HepG2 (cell line): ENCODE measurements around the gene EPB41. TPM values are rescaled to one million over a fixed set of nuclear protein-coding genes. Genes with fewer than 3 reads are reported as not detected.

Source experiments
- ATAC-seq: fragments of 200-7000 bp; cut with Tn5 transposase; 3 replicates; pipeline ENCODE4 v1.9.1; 2020; ENCODE audit warnings: mild to moderate bottlenecking, moderate library complexity
- BruUV-seq: library from RNA; stranded (reverse); fragments of 400-500 nt; replicated peaks from 2 replicates; lab custom pipeline; 2021; lab: Mats Ljungman, UMichigan
- CTCF ChIA-PET: fragments of 300-600 bp; formaldehyde crosslinking; extraction: SDS; loops from one replicate; lab custom pipeline; 2021; ENCODE audit warnings: low total read pairs, inconsistent platforms, low intra/inter-chr PET ratio; lab: Yijun Ruan, JAX
- POLR2A ChIA-PET: fragments of 350-600 bp; sonication (Branson Sonifier 250); formaldehyde crosslinking; loops from one replicate; lab custom pipeline; 2020; ENCODE audit warnings: antibody characterized with exemption, inconsistent platforms; lab: Yijun Ruan, JAX
- DNase-seq: peaks from one replicate; pipeline ENCODE4 v3.0.0-alpha.2; 2015; ENCODE audit warnings: low spot score
- FAIRE-seq: peaks from 3 replicates; lab custom pipeline; 2011; peaks lifted over from hg19 to GRCh38; lab: Jason Lieb, UNC
- H2AFZ ChIP-seq: one replicate; pipeline ENCODE4 v1.6.1; 2011; ENCODE audit warnings: low read length, inconsistent platforms
- H3K27ac ChIP-seq: fragments of 300-600 bp; 3 replicates; pipeline ENCODE4 v1.8.0; 2011; ENCODE audit warnings: mixed run types, mild to moderate bottlenecking, mixed read lengths, low read length, inconsistent platforms; ENCODE audit not compliant: insufficient read depth; ENCODE audit errors: extremely low read length
- H3K27me3 ChIP-seq, 2 experiments: fragments of 200-600 bp in 1 of 2; 2 replicates in 1 of 2; 3 replicates in 1 of 2; pipeline versions ENCODE4 v1.6.0 to v1.8.0; 2011; ENCODE audit warnings: low read length in 2 of 2, mild to moderate bottlenecking in 2 of 2, moderate library complexity in 2 of 2, inconsistent platforms in 1 of 2; ENCODE audit not compliant: insufficient read depth in 2 of 2, control insufficient read depth in 1 of 2
- H3K36me3 ChIP-seq, 2 experiments: fragments of 200-600 bp in 1 of 2; replicated peaks in 1 of 2; 2 replicates in 1 of 2; 3 replicates in 1 of 2; pipeline versions ENCODE4 v1.5.1 to v1.8.0; 2011; ENCODE audit warnings: low read length in 2 of 2, inconsistent platforms in 1 of 2; ENCODE audit not compliant: insufficient read depth in 2 of 2, control insufficient read depth in 1 of 2
- H3K4me1 ChIP-seq: 2 replicates; pipeline ENCODE4 v1.5.1; 2012; ENCODE audit warnings: low read length, inconsistent platforms; ENCODE audit not compliant: insufficient read depth
- H3K4me2 ChIP-seq: 2 replicates; pipeline ENCODE4 v1.6.0; 2011; ENCODE audit warnings: low read depth, low read length, inconsistent platforms
- H3K4me3 ChIP-seq, 3 experiments: fragments of 200-600 bp in 1 of 3; sonication (generic), shearing (Covaris generic) in 1 of 3; replicated peaks in 1 of 3; 2 replicates each; pipeline ENCODE4 v1.5.1; 2011 to 2016; ENCODE audit warnings: low read length in 3 of 3, inconsistent platforms in 2 of 3, low read depth in 2 of 3, mild to moderate bottlenecking in 2 of 3, control low read depth in 1 of 3, mixed read lengths in 1 of 3; ENCODE audit not compliant: insufficient read depth in 1 of 3
- H3K79me2 ChIP-seq: one replicate; pipeline ENCODE4 v1.6.1; 2011; ENCODE audit warnings: low read length, inconsistent platforms; ENCODE audit not compliant: insufficient read depth
- H3K9ac ChIP-seq: 2 replicates; pipeline ENCODE4 v1.6.0; 2011; ENCODE audit warnings: mild to moderate bottlenecking, low read depth, low read length, inconsistent platforms; ENCODE audit not compliant: insufficient read depth
- H3K9me3 ChIP-seq: 2 replicates; pipeline ENCODE4 v1.5.1; 2012; ENCODE audit warnings: mild to moderate bottlenecking, low read length
- H4K20me1 ChIP-seq: 2 replicates; pipeline ENCODE4 v1.6.0; 2011; ENCODE audit warnings: inconsistent platforms, mild to moderate bottlenecking, low read length, moderate library complexity; ENCODE audit not compliant: insufficient read depth
- CC2D1A ChIP-seq: sonication (generic); formaldehyde crosslinking; IDR thresholded peaks from 2 replicates; pipeline ENCODE4 v1.8.1; 2023; ENCODE audit warnings: mild to moderate bottlenecking, missing genetic modification reagents
- GFI1 ChIP-seq: sonication (generic); formaldehyde crosslinking; IDR thresholded peaks from 2 replicates; pipeline ENCODE4 v1.5.0; 2020; ENCODE audit warnings: missing genetic modification reagents, mild to moderate bottlenecking, borderline replicate concordance
- HHEX ChIP-seq: IDR thresholded peaks from 2 replicates; pipeline ENCODE4 v1.6.1; 2016; ENCODE audit warnings: control low read depth
- TEAD3 ChIP-seq: optimal IDR thresholded peaks from 2 replicates; pipeline ENCODE3; 2016; ENCODE audit warnings: borderline replicate concordance
- ZNF10 ChIP-seq: sonication (generic); formaldehyde crosslinking; IDR thresholded peaks from 2 replicates; pipeline ENCODE4 v1.4.0; 2020; ENCODE audit warnings: mild to moderate bottlenecking, low read depth, missing genetic modification reagents, borderline replicate concordance
- ZNF138 ChIP-seq: sonication (generic); formaldehyde crosslinking; IDR thresholded peaks from 2 replicates; pipeline ENCODE4 v1.5.0; 2020; ENCODE audit warnings: mild to moderate bottlenecking, low read depth, missing genetic modification reagents
- ZNF280B ChIP-seq: sonication (generic); formaldehyde crosslinking; IDR thresholded peaks from 2 replicates; pipeline ENCODE4 v1.5.0; 2020; ENCODE audit warnings: missing genetic modification reagents, mild to moderate bottlenecking, borderline replicate concordance
- ZNF414 ChIP-seq: sonication (generic); formaldehyde crosslinking; IDR thresholded peaks from 2 replicates; pipeline ENCODE4 v1.5.0; 2020; ENCODE audit warnings: missing genetic modification reagents
- WGBS: methylation state at CpG from one replicate; pipeline ENCODE4 v1.1.6; 2017; ENCODE audit warnings: low lambda C conversion rate; 5-methylcytosine and 5-hydroxymethylcytosine counted together
- in situ Hi-C: cut with HindIII; loops from 2 replicates; pipeline ENCODE4 v1.10.0; 2017; ENCODE audit warnings: low pct_unique_long_range_greater_than_20kb; ENCODE audit not compliant: extremely low pct_ligation_motif_present
- intact Hi-C: fragments of 100-400 bp; cut with micrococcal nuclease; formaldehyde crosslinking; loops from one replicate; pipeline ENCODE4 v1.10.0; 2022; ENCODE audit not compliant: unreplicated experiment
- polyA plus RNA-seq, 8 experiments: library from polyadenylated mRNA; depleted of rRNA in 3 of 8; stranded (reverse) in 7 of 8; unstranded in 1 of 8; fragments of >200 nt; fragmentation: Illumina TruSeq in 4 of 8; extraction: Trizol in 4 of 8; gene quantifications; 2 replicates each; pipeline versions ENCODE4 v1.2.1 to v1.2.3, GENCODE V29; 2011 to 2016; ENCODE audit warnings: low read depth in 4 of 8, missing spikeins in 1 of 8, mixed read lengths in 1 of 8; ENCODE audit not compliant: insufficient read depth in 1 of 8
- total RNA-seq, 5 experiments: library from RNA; depleted of rRNA; stranded (reverse); fragments of >200 nt; fragmentation: Illumina TruSeq; extraction: Trizol; gene quantifications; 2 replicates each; pipeline ENCODE4 v1.2.3, GENCODE V29; 2016; ENCODE audit warnings: low read depth in 1 of 5
- TF ChIP-seq, protein P1 (sequence below): sonication (generic); formaldehyde crosslinking; conservative IDR thresholded peaks from 2 replicates; pipeline ENCODE4 v1.4.0; 2020; ENCODE audit warnings: missing genetic modification reagents
- TF ChIP-seq, protein P2 (sequence below): IDR thresholded peaks from 2 replicates; pipeline ENCODE4 v1.6.1; 2018; ENCODE audit warnings: missing genetic modification reagents, mild to moderate bottlenecking, missing compliant biosample characterization

Gene EPB41
- total and polyA plus RNA-seq, 2 of the 13 experiments (the other 11 are each of a cell fraction or from before 2014, with no cell fraction given), result 34.5 to 46.7 TPM

GRCh38 chr1:29159773-29160172 is 245.4 kb downstream of the EPB41 start (continued):
- TF ChIP-seq ZNF280B (CRISPR knock-in tag) (no peak), ZNF10 (no peak), TEAD3 (no peak), ZNF414 (CRISPR knock-in tag) (no peak), ZNF138 (CRISPR knock-in tag) (no peak), GFI1 (no peak)

DNA sequence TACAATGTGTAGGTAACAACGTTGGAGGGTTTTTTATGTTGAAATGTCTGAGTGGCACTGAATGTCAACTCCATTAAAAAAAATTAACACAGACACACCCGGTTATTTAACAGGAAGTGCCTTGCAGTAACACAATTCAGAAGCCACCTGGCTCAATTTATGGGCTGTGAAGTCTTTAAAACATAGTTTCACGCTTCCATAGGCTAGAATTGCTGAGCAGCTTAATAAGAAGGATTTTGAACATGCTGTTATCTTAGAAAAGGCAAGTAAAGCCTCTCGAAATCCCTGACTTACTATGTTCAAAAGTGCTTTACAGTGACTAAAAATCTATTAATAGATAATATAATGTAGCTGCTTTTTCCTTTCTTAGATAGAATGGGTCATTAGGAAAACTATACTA is 247.7 kb downstream of the EPB41 start:
- in situ Hi-C loops (no loop called here), intact Hi-C loops (no loop called here)
- H2AFZ ChIP-seq, result no peak overlapping the region
- H3K9me3 ChIP-seq, result no peaks in the 10 kb centered on the region
- peaks cover 31% of the 10 kb centered on the region for H3K4me1 ChIP-seq
- peaks cover 21 to 79% of the 10 kb centered on the region in 2 experiments for H3K36me3 ChIP-seq
- H3K27ac ChIP-seq, result no peak overlapping the region
- TF ChIP-seq, protein P1, sequence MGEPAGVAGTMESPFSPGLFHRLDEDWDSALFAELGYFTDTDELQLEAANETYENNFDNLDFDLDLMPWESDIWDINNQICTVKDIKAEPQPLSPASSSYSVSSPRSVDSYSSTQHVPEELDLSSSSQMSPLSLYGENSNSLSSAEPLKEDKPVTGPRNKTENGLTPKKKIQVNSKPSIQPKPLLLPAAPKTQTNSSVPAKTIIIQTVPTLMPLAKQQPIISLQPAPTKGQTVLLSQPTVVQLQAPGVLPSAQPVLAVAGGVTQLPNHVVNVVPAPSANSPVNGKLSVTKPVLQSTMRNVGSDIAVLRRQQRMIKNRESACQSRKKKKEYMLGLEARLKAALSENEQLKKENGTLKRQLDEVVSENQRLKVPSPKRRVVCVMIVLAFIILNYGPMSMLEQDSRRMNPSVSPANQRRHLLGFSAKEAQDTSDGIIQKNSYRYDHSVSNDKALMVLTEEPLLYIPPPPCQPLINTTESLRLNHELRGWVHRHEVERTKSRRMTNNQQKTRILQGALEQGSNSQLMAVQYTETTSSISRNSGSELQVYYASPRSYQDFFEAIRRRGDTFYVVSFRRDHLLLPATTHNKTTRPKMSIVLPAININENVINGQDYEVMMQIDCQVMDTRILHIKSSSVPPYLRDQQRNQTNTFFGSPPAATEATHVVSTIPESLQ (CRISPR knock-in tag), result no peak
- TF ChIP-seq HHEX, result no peak
- TF ChIP-seq, protein P2, sequence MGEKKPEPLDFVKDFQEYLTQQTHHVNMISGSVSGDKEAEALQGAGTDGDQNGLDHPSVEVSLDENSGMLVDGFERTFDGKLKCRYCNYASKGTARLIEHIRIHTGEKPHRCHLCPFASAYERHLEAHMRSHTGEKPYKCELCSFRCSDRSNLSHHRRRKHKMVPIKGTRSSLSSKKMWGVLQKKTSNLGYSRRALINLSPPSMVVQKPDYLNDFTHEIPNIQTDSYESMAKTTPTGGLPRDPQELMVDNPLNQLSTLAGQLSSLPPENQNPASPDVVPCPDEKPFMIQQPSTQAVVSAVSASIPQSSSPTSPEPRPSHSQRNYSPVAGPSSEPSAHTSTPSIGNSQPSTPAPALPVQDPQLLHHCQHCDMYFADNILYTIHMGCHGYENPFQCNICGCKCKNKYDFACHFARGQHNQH (CRISPR knock-in tag), result no peak
- TF ChIP-seq CC2D1A (CRISPR knock-in tag), result no peak
- no peak overlapping the region for H3K4me3 ChIP-seq
- no TSS peak for BruUV-seq
- H4K20me1 ChIP-seq, result peaks cover 20% of the 10 kb centered on the region
- H3K4me2 ChIP-seq, result no peak overlapping the region
- ChIA-PET POLR2A (interaction anchor here (0.6 to 1.8 kb wide), 2 partner anchors 20 to 528 kb away, joined by 3 read pairs; partner anchors contain the start of gene SRSF4), CTCF (no interaction called here)
- H3K9ac ChIP-seq, result no peak overlapping the region
- DNase-seq (no peak), ATAC-seq (no peak), FAIRE-seq (no peak)
- H3K27me3 ChIP-seq, result no peaks in the 10 kb centered on the region
- WGBS, result 90% methylated on average over 4 of the region's 4 CpGs
- peaks cover 56% of the 10 kb centered on the region for H3K79me2 ChIP-seq
